HEK293 (cell line): ENCODE measurements around the gene SLA2.

ENCODE experiments used
- HOXA7 ChIP-seq: sonication (generic); formaldehyde crosslinking; IDR thresholded peaks from 2 replicates; pipeline ENCODE4 v1.8.1; 2022; ENCODE audit warnings: missing genetic modification reagents, borderline replicate concordance
- REPIN1 ChIP-seq: fragments of 450-650 bp; formaldehyde crosslinking; IDR thresholded peaks from 2 replicates; pipeline ENCODE4 v1.5.1; 2017; ENCODE audit warnings: missing biosample characterization, missing genetic modification characterization, low read depth
- SCRT1 ChIP-seq: fragments of 450-650 bp; formaldehyde crosslinking; IDR thresholded peaks from 2 replicates; pipeline ENCODE4 v1.5.1; 2016; ENCODE audit warnings: missing biosample characterization, missing genetic modification characterization, borderline replicate concordance
- ZBTB20 ChIP-seq: fragments of 450-650 bp; formaldehyde crosslinking; IDR thresholded peaks from 2 replicates; pipeline ENCODE4 v1.5.1; 2016; ENCODE audit warnings: missing biosample characterization, missing genetic modification characterization
- ZNF24 ChIP-seq: fragments of 450-650 bp; formaldehyde crosslinking; IDR thresholded peaks from 2 replicates; pipeline ENCODE4 v1.5.1; 2016; ENCODE audit warnings: missing biosample characterization, missing genetic modification characterization
- ZNF274 ChIP-seq, 2 experiments: fragments of 200-500 bp in 1 of 2; fragments of 450-650 bp in 1 of 2; sonication (Bioruptor generic) in 1 of 2; formaldehyde crosslinking in 1 of 2; IDR thresholded peaks; 2 replicates each; pipeline versions ENCODE4 v1.5.1 to v1.6.1; 2014 to 2016; ENCODE audit warnings: borderline replicate concordance in 1 of 2, inconsistent platforms in 1 of 2, low read length in 1 of 2, missing biosample characterization in 1 of 2, missing genetic modification characterization in 1 of 2
- ZNF624 ChIP-seq: fragments of 450-650 bp; formaldehyde crosslinking; IDR thresholded peaks from 2 replicates; pipeline ENCODE4 v1.5.1; 2017; ENCODE audit warnings: missing biosample characterization, missing genetic modification characterization
- ZNF830 ChIP-seq: fragments of 450-650 bp; IDR thresholded peaks from 2 replicates; pipeline ENCODE4 v1.5.0; 2018; ENCODE audit warnings: missing biosample characterization, missing genetic modification characterization, low read depth, mild to moderate bottlenecking, moderate library complexity
- TF ChIP-seq, protein P1 (sequence below): fragments of 450-650 bp; formaldehyde crosslinking; IDR thresholded peaks from 2 replicates; pipeline ENCODE4 v1.5.1; 2016; ENCODE audit warnings: missing biosample characterization, missing genetic modification characterization

GRCh38 chr20:36686944-36687343 lies 40.9 kb upstream of the SLA2 start:
- TF ChIP-seq ZNF830 (tag by site-specific recombination) (no peak), SCRT1 (tag by site-specific recombination) (no peak), HOXA7 (CRISPR knock-in tag) (no peak), ZBTB20 (no peak), ZNF624 (tag by site-specific recombination) (no peak), ZNF24 (tag by site-specific recombination) (no peak), ZNF274 (IDR thresholded peaks at IDR 0.05; ENCODE audit: low read length) (no peak), ZNF274 (tag by site-specific recombination; IDR thresholded peaks at IDR 0.05; ENCODE audit: borderline replicate concordance) (no peak), REPIN1 (no peak)
- TF ChIP-seq, protein P1, sequence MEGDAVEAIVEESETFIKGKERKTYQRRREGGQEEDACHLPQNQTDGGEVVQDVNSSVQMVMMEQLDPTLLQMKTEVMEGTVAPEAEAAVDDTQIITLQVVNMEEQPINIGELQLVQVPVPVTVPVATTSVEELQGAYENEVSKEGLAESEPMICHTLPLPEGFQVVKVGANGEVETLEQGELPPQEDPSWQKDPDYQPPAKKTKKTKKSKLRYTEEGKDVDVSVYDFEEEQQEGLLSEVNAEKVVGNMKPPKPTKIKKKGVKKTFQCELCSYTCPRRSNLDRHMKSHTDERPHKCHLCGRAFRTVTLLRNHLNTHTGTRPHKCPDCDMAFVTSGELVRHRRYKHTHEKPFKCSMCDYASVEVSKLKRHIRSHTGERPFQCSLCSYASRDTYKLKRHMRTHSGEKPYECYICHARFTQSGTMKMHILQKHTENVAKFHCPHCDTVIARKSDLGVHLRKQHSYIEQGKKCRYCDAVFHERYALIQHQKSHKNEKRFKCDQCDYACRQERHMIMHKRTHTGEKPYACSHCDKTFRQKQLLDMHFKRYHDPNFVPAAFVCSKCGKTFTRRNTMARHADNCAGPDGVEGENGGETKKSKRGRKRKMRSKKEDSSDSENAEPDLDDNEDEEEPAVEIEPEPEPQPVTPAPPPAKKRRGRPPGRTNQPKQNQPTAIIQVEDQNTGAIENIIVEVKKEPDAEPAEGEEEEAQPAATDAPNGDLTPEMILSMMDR (tag by site-specific recombination): no peak
